Esophagus mucosa (tissue), 1 donor: ENCODE results near the gene PLB1. TPM values are rescaled to one million over a fixed set of nuclear protein-coding genes. Genes with fewer than 3 reads are reported as not detected.
A peak's percentile ranks its signal among the peaks of the same experiment; 100 is the strongest.

Experiments used
- ATAC-seq: fragments of 200-7000 bp; cut with Tn5 transposase; one replicate; pipeline ENCODE4 v1.9.1; 2020
- total RNA-seq: library from RNA; stranded (reverse); gene quantifications from one replicate; pipeline ENCODE4 v1.2.4, GENCODE V29; 2023
- donor health status: DM: yes; HTN: yes; CAD: no.

The PLB1 gene, protein sequence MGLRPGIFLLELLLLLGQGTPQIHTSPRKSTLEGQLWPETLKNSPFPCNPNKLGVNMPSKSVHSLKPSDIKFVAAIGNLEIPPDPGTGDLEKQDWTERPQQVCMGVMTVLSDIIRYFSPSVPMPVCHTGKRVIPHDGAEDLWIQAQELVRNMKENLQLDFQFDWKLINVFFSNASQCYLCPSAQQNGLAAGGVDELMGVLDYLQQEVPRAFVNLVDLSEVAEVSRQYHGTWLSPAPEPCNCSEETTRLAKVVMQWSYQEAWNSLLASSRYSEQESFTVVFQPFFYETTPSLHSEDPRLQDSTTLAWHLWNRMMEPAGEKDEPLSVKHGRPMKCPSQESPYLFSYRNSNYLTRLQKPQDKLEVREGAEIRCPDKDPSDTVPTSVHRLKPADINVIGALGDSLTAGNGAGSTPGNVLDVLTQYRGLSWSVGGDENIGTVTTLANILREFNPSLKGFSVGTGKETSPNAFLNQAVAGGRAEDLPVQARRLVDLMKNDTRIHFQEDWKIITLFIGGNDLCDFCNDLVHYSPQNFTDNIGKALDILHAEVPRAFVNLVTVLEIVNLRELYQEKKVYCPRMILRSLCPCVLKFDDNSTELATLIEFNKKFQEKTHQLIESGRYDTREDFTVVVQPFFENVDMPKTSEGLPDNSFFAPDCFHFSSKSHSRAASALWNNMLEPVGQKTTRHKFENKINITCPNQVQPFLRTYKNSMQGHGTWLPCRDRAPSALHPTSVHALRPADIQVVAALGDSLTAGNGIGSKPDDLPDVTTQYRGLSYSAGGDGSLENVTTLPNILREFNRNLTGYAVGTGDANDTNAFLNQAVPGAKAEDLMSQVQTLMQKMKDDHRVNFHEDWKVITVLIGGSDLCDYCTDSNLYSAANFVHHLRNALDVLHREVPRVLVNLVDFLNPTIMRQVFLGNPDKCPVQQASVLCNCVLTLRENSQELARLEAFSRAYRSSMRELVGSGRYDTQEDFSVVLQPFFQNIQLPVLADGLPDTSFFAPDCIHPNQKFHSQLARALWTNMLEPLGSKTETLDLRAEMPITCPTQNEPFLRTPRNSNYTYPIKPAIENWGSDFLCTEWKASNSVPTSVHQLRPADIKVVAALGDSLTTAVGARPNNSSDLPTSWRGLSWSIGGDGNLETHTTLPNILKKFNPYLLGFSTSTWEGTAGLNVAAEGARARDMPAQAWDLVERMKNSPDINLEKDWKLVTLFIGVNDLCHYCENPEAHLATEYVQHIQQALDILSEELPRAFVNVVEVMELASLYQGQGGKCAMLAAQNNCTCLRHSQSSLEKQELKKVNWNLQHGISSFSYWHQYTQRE (N-terminal part only)
- 1.6 TPM for total RNA-seq

DNA sequence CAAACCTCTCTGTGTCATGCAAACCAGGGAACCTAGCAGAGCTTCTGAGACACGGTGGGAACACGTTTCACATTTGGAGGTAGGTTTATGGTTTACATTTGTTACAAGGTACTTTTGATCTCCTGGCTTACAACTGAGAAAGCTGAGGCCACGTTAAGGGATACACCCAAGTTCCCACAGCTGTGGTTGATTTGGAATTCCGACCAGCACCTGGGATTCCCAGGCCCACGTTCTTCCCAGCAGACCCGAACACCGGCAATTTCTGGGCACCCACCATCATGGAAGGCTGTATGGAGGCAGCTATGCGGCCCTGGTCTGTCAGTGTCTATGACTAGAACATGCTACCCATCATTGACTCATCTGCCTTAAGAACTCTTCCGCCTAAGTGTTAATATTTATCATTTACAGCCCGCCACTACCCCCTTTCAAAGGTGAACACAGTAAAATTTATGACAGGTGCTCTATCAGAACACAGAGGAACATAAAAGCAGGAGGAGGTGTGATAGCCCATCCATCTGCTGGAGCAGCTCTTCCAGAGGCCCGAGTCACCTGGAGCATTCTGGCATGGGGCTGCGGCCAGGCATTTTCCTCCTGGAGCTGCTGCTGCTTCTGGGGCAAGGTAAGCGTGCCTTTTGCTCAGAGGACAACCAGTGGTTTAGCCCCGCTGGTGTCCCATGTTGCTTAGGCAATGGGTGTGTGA is at the start of gene PLB1:
Gene PLB1 (plus strand): TSS at position 510 of the 700 bp plus-strand sequence. CDS start 55 bp downstream, at position 565.
- ATAC-seq, result no peak

DNA sequence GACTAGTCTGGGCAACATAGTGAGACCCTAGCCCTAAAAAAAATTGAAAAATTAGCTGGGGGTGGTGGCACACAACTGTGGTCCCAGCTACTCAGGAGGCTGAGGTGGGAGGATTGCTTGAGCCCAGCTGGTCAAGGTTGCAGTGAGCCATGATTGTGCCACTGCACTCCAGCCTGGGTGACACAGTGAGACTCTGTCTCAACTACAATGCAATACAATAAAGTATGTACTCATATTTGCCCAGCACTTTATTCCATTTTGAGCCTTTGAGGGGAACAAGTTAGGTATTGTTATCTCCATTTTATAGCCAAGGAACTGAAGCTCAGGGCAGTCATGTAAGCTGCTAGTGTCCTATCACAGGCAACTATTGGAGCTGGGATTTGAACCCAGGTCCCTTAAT is 49.3 kb upstream of the PLB1 start:
- ATAC-seq, result no peak

GRCh38 chr2:28447086-28447485 is 48.8 kb upstream of the PLB1 start:
- ATAC-seq, result no peak

DNA sequence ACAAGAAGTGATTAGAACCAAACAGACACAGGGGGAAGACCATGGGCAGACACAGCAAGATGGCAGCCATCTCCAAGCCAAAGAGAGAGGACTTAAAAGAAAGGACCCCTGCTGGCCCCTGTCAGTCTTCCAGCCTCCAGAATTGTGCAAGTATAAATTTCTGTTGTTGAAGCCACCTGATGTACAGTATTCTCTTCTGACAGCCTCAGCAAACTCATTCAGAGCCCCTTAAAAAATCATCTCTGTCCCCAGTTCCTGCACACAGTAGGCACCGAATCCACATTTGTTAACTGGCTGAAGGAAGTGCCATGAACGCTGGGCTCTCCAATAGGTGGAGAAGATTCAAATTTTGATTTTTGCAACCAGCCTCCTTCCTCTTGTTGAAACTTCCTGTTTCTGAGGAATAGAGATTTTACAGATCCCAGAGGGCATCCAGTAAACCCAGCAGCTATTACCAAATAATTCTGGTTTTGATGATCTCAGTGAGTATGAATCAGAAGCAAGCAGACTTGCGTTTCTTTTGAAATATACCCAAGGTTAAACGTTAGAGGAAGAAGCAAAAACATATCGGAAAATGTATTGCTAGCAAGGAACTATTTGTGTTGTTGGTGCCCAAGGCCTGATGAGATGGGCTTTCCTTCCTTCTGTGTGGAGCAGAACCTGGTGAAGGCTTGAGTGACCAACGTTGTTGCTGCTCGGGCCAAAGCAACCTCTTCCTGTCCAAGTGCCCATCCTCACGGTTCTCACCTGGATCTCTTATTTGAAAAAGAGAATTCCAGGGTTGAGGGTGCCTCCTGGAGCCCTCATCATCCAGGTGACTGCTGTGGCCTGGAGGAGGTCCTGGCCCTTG is 47.7 kb upstream of the PLB1 start:
- peak; percentile 42 for ATAC-seq

DNA sequence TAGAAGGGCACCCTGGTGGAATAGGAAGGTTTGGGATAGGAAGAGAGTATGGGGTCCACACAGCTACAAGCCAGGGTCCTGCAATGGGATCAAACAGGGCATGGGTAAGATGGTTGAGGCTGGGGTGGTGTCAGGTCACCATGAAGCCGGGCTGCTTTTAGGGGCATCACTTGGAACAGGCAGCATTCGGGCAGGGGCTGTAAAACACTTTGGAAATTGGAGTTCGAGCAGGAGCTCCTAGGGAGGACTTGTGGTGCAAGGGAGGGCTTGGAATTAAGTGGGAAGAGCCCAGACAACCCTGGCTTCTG is 47.1 kb upstream of the PLB1 start:
- no peak for ATAC-seq

DNA sequence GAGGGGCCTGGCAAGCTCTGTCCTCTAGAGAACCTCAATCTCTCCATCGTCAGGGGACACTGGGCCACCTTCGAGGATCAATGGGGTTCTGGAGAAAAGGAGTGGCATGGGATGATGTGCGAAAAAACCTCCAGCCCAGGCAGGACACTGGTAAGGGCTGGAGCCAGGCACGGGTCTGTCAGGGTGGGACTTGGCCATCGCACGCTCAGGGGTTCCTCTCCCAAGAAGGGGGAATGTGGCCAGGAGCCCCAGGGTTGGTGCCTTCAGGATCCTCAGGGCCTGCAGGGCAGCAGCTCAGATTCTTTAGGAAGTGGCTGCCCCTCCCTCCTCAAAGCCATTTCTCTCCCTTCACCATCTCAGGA is 46.8 kb upstream of the PLB1 start:
- no peak for ATAC-seq

DNA sequence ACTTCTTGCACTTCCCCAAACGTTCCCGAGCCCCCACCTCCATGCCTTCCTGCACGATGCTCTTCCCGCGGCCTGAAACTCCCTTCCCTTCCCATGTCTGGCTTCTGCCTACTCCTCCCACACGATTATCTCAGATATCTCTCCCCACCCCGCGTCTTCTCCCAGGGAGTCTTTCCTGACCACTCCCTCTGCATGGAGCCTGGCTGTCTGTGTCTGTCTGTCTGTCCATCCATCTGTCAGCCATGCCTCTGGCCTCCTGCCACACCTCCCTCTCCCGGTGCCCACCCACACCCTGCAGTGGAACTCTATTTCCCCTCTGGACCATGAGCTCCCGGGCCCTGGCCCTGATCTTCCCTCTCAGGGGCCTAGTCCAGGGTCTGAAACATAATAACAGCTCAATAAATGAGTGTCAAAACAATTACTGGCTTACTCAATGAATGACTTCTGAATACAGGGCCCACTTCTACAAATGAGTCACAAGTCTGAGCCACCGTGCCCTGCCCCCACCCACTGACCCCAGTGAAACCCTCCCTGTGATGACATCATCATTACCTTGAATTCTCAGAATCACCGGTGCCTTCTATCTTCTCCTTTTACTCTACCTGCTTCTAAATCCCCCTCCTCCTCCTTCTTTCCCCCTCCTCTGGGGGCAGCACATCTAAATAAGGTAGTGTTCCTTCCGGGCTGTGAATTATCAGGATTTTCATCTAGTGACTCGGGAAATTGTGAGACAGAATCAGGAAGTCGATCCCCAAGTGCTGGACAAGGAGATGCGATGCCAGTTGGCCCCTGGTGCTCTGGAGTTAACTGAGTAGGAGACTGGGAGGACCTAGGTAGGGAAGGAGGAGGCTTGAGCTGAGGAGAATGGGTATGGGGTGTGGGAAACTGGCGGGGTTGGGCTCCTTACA is 46.1 kb upstream of the PLB1 start:
- no peak for ATAC-seq

- no peak for ATAC-seq
Observed at GRCh38 chr2:28450901-28451565, 44.8 kb upstream of the PLB1 start.

GRCh38 chr2:28451793-28452533 is 43.9 kb upstream of the PLB1 start:
- ATAC-seq, result no peak

DNA sequence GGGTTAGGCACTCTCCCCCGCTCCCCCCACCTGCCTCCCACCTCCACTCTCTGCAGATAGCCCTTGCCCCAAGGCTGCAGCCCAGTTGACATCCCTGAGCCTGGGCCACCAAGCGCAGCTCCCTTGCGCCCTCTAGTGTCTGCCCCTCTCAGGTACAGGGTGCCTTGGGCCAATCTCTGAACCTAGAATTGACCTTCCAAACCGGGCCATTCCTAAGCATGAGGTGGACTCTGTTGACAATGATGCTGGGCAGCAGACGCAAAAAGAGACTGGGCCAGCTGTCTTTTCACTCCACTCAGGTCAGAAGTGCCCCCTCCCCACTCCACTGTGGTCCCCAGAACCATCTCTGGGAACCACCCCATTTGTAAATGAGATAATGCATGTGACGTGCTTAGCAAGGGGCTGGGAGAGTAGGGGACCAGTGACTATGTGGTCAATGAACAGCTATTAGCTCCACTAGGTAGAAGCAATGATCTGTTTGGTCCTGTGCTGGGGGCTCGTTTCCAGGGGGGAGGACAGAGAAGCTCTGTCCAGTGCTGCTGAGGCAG is 43.3 kb upstream of the PLB1 start:
- ATAC-seq, result peak; percentile 61

DNA sequence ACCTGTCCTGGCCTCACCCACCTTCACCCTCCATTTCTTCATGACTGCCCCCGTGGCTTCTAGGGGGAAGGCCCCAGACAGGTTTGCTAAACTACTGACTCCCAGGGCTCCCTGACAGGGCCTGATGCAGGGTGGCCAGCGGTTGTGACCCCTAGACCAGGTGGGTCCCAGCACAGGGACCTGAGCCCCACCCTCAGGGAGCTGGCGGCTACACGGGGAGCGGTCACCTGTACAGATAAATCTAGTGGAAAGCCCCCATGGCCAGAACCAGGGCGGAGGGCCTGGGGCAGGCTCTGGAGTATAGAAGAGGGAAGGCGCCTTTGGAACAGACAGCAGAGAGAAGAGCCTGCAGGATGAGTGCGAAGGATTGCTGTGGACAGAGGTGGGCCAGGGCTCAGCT is 42.5 kb upstream of the PLB1 start:
- ATAC-seq, result peak; percentile 2

GRCh38 chr2:28454016-28454930 is 41.6 kb upstream of the PLB1 start:
- ATAC-seq, result peak; percentile 89

GRCh38 chr2:28457237-28457636 is 38.6 kb upstream of the PLB1 start:
- no peak for ATAC-seq

GRCh38 chr2:28461056-28461455 is 34.8 kb upstream of the PLB1 start:
- no peak for ATAC-seq

GRCh38 chr2:28462122-28462521 is 33.7 kb upstream of the PLB1 start:
- ATAC-seq, result no peak

DNA sequence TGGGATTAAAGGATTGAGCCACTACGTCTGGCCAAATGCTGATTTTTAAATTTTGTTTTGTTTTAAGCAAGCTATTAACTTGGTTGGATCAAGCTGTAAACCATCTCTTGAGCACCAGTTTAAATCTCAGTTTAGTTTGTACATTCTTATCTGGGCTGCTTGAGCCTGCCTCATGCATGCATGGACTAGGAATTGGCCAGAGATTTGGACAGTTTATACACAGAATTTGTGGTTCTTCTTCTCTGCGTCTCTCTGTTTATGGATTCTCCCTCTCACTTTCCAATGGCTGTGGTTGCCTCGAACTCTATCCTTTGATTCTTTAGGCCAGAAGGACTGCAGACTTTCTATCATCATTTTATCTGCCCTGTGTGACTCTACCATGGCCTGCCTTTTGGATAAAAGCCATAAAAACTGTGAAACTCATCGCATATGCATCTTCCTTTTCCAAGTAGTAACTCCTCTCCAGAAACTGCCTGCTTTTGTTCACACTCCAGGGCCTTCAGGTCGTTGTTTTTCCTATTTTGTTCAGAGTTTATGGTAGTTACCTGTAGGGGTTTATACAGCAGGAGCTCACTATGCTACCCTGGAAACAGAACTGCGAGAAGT is 32.5 kb upstream of the PLB1 start:
- no peak for ATAC-seq

- ATAC-seq, result no peak
Observed at GRCh38 chr2:28463893-28464292, 32.0 kb upstream of the PLB1 start.
